Measurements from ENCODE around the gene HEXB.

DNA sequence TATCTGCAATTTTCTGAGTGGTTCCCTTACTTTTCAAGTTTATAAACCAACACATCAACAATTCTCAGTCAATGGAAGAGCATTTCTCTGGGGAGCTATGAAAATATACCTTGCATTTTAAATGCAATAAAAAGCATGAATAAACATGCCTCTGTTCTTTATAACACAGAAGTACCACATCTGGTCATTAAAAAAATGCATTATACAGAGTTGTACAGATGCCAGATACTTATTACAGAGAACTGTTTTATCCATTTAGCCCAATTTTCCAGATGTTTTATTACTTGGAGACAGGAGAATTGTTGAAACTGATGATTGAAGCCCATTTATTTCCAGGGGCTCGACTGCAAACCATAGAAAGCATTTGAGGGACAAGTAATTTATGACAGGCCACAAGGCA lies 19.2 kb upstream of the HEXB start:
- no peak for TF ChIP-seq YY1 (IDR thresholded peaks at IDR 0.05; ENCODE audit: low read depth, low read length)
- TF ChIP-seq, protein P1, sequence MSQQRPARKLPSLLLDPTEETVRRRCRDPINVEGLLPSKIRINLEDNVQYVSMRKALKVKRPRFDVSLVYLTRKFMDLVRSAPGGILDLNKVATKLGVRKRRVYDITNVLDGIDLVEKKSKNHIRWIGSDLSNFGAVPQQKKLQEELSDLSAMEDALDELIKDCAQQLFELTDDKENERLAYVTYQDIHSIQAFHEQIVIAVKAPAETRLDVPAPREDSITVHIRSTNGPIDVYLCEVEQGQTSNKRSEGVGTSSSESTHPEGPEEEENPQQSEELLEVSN (IDR thresholded peaks at IDR 0.05), result no peak
- TF ChIP-seq, protein P2, sequence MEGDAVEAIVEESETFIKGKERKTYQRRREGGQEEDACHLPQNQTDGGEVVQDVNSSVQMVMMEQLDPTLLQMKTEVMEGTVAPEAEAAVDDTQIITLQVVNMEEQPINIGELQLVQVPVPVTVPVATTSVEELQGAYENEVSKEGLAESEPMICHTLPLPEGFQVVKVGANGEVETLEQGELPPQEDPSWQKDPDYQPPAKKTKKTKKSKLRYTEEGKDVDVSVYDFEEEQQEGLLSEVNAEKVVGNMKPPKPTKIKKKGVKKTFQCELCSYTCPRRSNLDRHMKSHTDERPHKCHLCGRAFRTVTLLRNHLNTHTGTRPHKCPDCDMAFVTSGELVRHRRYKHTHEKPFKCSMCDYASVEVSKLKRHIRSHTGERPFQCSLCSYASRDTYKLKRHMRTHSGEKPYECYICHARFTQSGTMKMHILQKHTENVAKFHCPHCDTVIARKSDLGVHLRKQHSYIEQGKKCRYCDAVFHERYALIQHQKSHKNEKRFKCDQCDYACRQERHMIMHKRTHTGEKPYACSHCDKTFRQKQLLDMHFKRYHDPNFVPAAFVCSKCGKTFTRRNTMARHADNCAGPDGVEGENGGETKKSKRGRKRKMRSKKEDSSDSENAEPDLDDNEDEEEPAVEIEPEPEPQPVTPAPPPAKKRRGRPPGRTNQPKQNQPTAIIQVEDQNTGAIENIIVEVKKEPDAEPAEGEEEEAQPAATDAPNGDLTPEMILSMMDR (IDR thresholded peaks at IDR 0.05; ENCODE audit: control extremely low read depth in 1 of 3, insufficient read depth in 1 of 3, low read depth in 1 of 3, low read length in 3 of 3), result no peak
- no peak for TF ChIP-seq TEAD4 (IDR thresholded peaks at IDR 0.05; ENCODE audit: low read depth, low read length)
- no peak for TF ChIP-seq SP1 (IDR thresholded peaks at IDR 0.05; ENCODE audit: low read depth, low read length)
- TF ChIP-seq SIN3A (conservative IDR thresholded peaks at IDR 0.05 in 1 of 2, IDR thresholded peaks at IDR 0.05 in 1 of 2; ENCODE audit: low read depth in 1 of 2, low read length in 2 of 2), result no peak
- TF ChIP-seq POLR2AphosphoS5 (IDR thresholded peaks at IDR 0.05; ENCODE audit: low read depth, low read length), result no peak
